ENCODE results near the gene SETDB1. TPM values are rescaled to one million over a fixed set of nuclear protein-coding genes. Genes with fewer than 3 reads are reported as not detected.

The SETDB1 gene
- total and polyA plus RNA-seq, 2 of the 13 experiments (the other 11 are each of a cell fraction or from before 2014, with no cell fraction given) = 33.1 to 34.6 TPM

DNA sequence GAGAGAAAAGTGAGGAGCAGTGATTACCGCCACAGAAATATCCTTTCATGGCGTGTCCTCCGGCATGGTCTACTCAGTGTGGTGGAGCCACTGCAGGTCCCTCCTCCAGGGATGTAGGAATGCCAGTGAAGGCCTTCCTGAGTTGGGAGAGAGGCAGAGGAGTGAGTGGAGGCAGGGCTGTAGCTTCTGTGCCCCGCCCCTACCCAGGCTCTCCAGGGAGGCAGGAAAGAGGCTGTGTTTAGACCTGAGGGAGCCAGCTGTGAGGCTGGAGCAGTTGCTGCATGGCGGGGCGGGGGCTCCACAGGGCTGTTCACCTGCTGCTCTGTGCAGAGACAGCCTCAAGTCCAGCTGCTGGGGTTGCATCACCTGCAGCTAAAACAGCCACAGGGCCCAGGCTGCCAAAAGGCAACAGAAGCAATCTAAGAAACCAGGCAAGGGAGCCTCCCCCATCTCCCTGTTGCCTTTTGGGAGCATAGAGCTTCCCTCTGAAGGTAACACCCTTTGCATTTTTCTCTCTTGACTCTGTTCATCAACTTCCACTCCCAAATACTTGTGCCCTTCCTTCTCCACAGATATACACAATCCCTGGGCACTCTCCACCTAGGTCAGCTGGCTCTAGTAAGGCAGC lies 55.1 kb downstream of the SETDB1 start (continued):
- TF ChIP-seq ZNF136 (CRISPR knock-in tag; IDR thresholded peaks at IDR 0.05; ENCODE audit: low read depth) = no peak
- no peak for TF ChIP-seq LBX2 (CRISPR knock-in tag; IDR thresholded peaks at IDR 0.05; ENCODE audit: borderline replicate concordance)
- no peak for TF ChIP-seq NFKB2 (CRISPR knock-in tag; IDR thresholded peaks at IDR 0.05; ENCODE audit: borderline replicate concordance)
- TF ChIP-seq CC2D1A (CRISPR knock-in tag; IDR thresholded peaks at IDR 0.05) = no peak
- TF ChIP-seq E2F5 (CRISPR knock-in tag; conservative IDR thresholded peaks at IDR 0.05) = no peak
- TF ChIP-seq MBNL3 (CRISPR knock-in tag; conservative IDR thresholded peaks at IDR 0.05) = no peak
- TF ChIP-seq, protein P1, sequence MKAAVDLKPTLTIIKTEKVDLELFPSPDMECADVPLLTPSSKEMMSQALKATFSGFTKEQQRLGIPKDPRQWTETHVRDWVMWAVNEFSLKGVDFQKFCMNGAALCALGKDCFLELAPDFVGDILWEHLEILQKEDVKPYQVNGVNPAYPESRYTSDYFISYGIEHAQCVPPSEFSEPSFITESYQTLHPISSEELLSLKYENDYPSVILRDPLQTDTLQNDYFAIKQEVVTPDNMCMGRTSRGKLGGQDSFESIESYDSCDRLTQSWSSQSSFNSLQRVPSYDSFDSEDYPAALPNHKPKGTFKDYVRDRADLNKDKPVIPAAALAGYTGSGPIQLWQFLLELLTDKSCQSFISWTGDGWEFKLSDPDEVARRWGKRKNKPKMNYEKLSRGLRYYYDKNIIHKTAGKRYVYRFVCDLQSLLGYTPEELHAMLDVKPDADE (CRISPR knock-in tag; IDR thresholded peaks at IDR 0.05) = no peak
- 0 out of 2 replicates have a peak, but pooled peaks have one; percentile 12 for TF ChIP-seq HNF4G (IDR thresholded peaks at IDR 0.05; ENCODE audit: borderline replicate concordance, low read depth, low read length)
- no peak for TF ChIP-seq HNF4G (CRISPR knock-in tag; IDR thresholded peaks at IDR 0.05; ENCODE audit: borderline replicate concordance, low read depth)
- TF ChIP-seq FOSL2 (CRISPR knock-in tag; IDR thresholded peaks at IDR 0.05) = peak; percentile 27; the same call in 1 of the 2 replicates
- no peak for TF ChIP-seq ZNF354B (CRISPR knock-in tag; IDR thresholded peaks at IDR 0.05)
- TF ChIP-seq, protein P2, sequence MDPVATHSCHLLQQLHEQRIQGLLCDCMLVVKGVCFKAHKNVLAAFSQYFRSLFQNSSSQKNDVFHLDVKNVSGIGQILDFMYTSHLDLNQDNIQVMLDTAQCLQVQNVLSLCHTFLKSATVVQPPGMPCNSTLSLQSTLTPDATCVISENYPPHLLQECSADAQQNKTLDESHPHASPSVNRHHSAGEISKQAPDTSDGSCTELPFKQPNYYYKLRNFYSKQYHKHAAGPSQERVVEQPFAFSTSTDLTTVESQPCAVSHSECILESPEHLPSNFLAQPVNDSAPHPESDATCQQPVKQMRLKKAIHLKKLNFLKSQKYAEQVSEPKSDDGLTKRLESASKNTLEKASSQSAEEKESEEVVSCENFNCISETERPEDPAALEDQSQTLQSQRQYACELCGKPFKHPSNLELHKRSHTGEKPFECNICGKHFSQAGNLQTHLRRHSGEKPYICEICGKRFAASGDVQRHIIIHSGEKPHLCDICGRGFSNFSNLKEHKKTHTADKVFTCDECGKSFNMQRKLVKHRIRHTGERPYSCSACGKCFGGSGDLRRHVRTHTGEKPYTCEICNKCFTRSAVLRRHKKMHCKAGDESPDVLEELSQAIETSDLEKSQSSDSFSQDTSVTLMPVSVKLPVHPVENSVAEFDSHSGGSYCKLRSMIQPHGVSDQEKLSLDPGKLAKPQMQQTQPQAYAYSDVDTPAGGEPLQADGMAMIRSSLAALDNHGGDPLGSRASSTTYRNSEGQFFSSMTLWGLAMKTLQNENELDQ (CRISPR knock-in tag; IDR thresholded peaks at IDR 0.05; ENCODE audit: borderline replicate concordance) = peak; percentile 34; the same call in 1 of the 2 replicates
- peak; percentile 16; the same call in 1 of the 2 replicates for TF ChIP-seq ZNF331 (CRISPR knock-in tag; IDR thresholded peaks at IDR 0.05)
- TF ChIP-seq ZNF850 (CRISPR knock-in tag; conservative IDR thresholded peaks at IDR 0.05) = no peak
- TF ChIP-seq TOE1 (CRISPR knock-in tag; IDR thresholded peaks at IDR 0.05) = no peak; the same call in 1 of the 2 replicates
- no peak for TF ChIP-seq HMG20A (CRISPR knock-in tag; IDR thresholded peaks at IDR 0.05; ENCODE audit: borderline replicate concordance)
- no peak for TF ChIP-seq MAFG (CRISPR knock-in tag; IDR thresholded peaks at IDR 0.05)
- TF ChIP-seq TGIF2 (CRISPR knock-in tag; IDR thresholded peaks at IDR 0.05) = peak; percentile 19; the same call in 1 of the 2 replicates
- no peak for TF ChIP-seq PHF21A (CRISPR knock-in tag; IDR thresholded peaks at IDR 0.05)
- TF ChIP-seq ZNF547 (CRISPR knock-in tag; IDR thresholded peaks at IDR 0.05) = no peak
- no peak for TF ChIP-seq ZNF567 (CRISPR knock-in tag; IDR thresholded peaks at IDR 0.05; ENCODE audit: borderline replicate concordance)
- no peak for TF ChIP-seq ZNF530 (CRISPR knock-in tag; IDR thresholded peaks at IDR 0.05; ENCODE audit: low read depth)
- peak; percentile 23; the same call in 1 of the 2 replicates for TF ChIP-seq ZZZ3 (CRISPR knock-in tag; IDR thresholded peaks at IDR 0.05; ENCODE audit: borderline replicate concordance)
- TF ChIP-seq ZNF761 (CRISPR knock-in tag; conservative IDR thresholded peaks at IDR 0.05) = no peak
- no peak for TF ChIP-seq ZNF432 (CRISPR knock-in tag; IDR thresholded peaks at IDR 0.05; ENCODE audit: borderline replicate concordance)
- peak; percentile 71; the same call in 1 of the 2 replicates for TF ChIP-seq ZNF768 (CRISPR knock-in tag; IDR thresholded peaks at IDR 0.05)
- TF ChIP-seq ZNF737 (CRISPR knock-in tag; IDR thresholded peaks at IDR 0.05; ENCODE audit: borderline replicate concordance) = no peak
